HEK293T (cell line): ENCODE measurements around the gene DDX10.

Source experiments
- CTCF ChIA-PET: fragments of 350-600 bp; formaldehyde crosslinking; extraction: SDS; loops from one replicate; lab custom pipeline; 2021; ENCODE audit warnings: antibody characterized with exemption, inconsistent platforms; lab: Yijun Ruan, JAX
- POLR2A ChIA-PET: fragments of 350-600 bp; formaldehyde crosslinking; extraction: SDS; loops from one replicate; lab custom pipeline; 2020; ENCODE audit warnings: antibody characterized with exemption, inconsistent platforms; lab: Yijun Ruan, JAX
- DNase-seq: peaks from one replicate; pipeline ENCODE4 v3.0.0; 2012; ENCODE audit warnings: mixed read lengths; ENCODE audit errors: extremely low spot score
- ARNT ChIP-seq: fragments of 450-650 bp; IDR thresholded peaks from 2 replicates; pipeline ENCODE4 v1.6.1; 2017; ENCODE audit warnings: mild to moderate bottlenecking
- BHLHE40 ChIP-seq: fragments of 450-650 bp; IDR thresholded peaks from 2 replicates; pipeline ENCODE4 v1.6.1; 2016; ENCODE audit warnings: mild to moderate bottlenecking, moderate library complexity, borderline replicate concordance
- CTBP1 ChIP-seq: fragments of 450-650 bp; IDR thresholded peaks from 2 replicates; pipeline ENCODE4 v1.6.1; 2016; ENCODE audit warnings: borderline replicate concordance
- ELF4 ChIP-seq: fragments of 450-650 bp; IDR thresholded peaks from 2 replicates; pipeline ENCODE4 v1.6.1; 2017; ENCODE audit warnings: antibody characterized with exemption
- FOXA1 ChIP-seq: fragments of 450-650 bp; IDR thresholded peaks from 2 replicates; pipeline ENCODE4 v1.6.1; 2016; ENCODE audit warnings: mild to moderate bottlenecking
- FOXK2 ChIP-seq: fragments of 450-650 bp; IDR thresholded peaks from 2 replicates; pipeline ENCODE4 v1.6.1; 2016; ENCODE audit warnings: mild to moderate bottlenecking
- FOXM1 ChIP-seq: fragments of 450-650 bp; IDR thresholded peaks from 2 replicates; pipeline ENCODE4 v1.6.1; 2017; ENCODE audit warnings: mild to moderate bottlenecking, borderline replicate concordance
- HDGF ChIP-seq: fragments of 450-650 bp; IDR thresholded peaks from 2 replicates; pipeline ENCODE4 v1.6.1; 2017; ENCODE audit warnings: antibody characterized with exemption, borderline replicate concordance
- L3MBTL2 ChIP-seq: fragments of 450-650 bp; conservative IDR thresholded peaks from 2 replicates; pipeline ENCODE4 v1.6.1; 2016; ENCODE audit warnings: mild to moderate bottlenecking
- LEF1 ChIP-seq: fragments of 450-650 bp; IDR thresholded peaks from 2 replicates; pipeline ENCODE4 v1.6.1; 2017; ENCODE audit warnings: mild to moderate bottlenecking, borderline replicate concordance
- NFRKB ChIP-seq: fragments of 450-650 bp; IDR thresholded peaks from 2 replicates; pipeline ENCODE4 v1.6.1; 2016; ENCODE audit warnings: mild to moderate bottlenecking, moderate library complexity
- PKNOX1 ChIP-seq: fragments of 450-650 bp; IDR thresholded peaks from 2 replicates; pipeline ENCODE4 v1.6.1; 2016
- SP1 ChIP-seq: fragments of 450-650 bp; IDR thresholded peaks from 2 replicates; pipeline ENCODE4 v1.6.1; 2017
- SUZ12 ChIP-seq: fragments of 450-650 bp; IDR thresholded peaks from 2 replicates; pipeline ENCODE4 v1.6.1; 2016; ENCODE audit warnings: mild to moderate bottlenecking
- TARDBP ChIP-seq: fragments of 450-650 bp; IDR thresholded peaks from 2 replicates; pipeline ENCODE4 v1.6.1; 2016
- ZNF384 ChIP-seq: fragments of 450-650 bp; IDR thresholded peaks from 2 replicates; pipeline ENCODE4 v1.6.1; 2016

Gene DDX10

GRCh38 chr11:108754901-108755625, 90.2 kb downstream of the DDX10 start:
- no peak for DNase-seq
- ChIA-PET POLR2A (no interaction called here), CTCF (interaction anchor here (0.8 kb wide), 1 partner anchor 20 kb away, joined by 3 read pairs; no protein-coding TSS in a partner anchor)
- TF ChIP-seq L3MBTL2 = no peak
- TF ChIP-seq NFRKB = no peak
- no peak for TF ChIP-seq SP1
- TF ChIP-seq BHLHE40 = no peak
- TF ChIP-seq FOXM1 = no peak
- no peak for TF ChIP-seq ELF4
- TF ChIP-seq HDGF = no peak
- no peak for TF ChIP-seq ZNF384
- TF ChIP-seq LEF1 = no peak
- no peak for TF ChIP-seq FOXK2

DNA sequence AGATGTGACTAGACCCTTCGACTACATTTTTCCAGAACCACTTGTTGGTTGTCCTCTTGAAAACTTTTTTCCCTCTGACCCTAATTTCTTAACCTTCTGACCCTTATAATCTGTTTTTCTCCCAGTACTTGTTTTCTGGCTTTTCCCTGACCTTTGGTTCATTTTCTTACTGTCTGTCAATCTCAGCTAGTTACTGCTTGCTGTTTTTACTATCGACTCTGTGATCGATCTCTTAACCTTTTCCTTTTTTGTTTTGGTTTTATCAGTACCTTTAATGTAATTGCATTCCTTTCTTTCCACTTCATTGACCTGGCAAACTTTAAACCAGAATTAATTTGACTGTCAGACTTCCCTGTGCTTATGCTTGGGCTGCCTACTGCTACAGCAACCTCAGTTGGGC, 92.8 kb downstream of the DDX10 start:
- TF ChIP-seq ARNT (no peak), PKNOX1 (peak; percentile 75)
- POLR2A ChIA-PET = no interaction called here
- DNase-seq = no peak
- CTCF ChIA-PET = no interaction called here

- ChIA-PET POLR2A (no interaction called here), CTCF (interaction anchor here (0.5 kb wide), 1 partner anchor 894 kb away, joined by 3 read pairs; no protein-coding TSS in a partner anchor)
- DNase-seq = no peak
- TF ChIP-seq ELF4 = no peak
- TF ChIP-seq HDGF = no peak
- TF ChIP-seq CTBP1 = no peak
- TF ChIP-seq FOXK2 = no peak
- TF ChIP-seq PKNOX1 = no peak
- TF ChIP-seq ARNT = no peak
- no peak for TF ChIP-seq LEF1
- TF ChIP-seq FOXA1 = no peak
Observed at GRCh38 chr11:108758458-108758857, 93.6 kb downstream of the DDX10 start.

- ChIA-PET CTCF (no interaction called here), POLR2A (no interaction called here)
- no peak for TF ChIP-seq TARDBP
- no peak for TF ChIP-seq L3MBTL2
- TF ChIP-seq ARNT = no peak
- no peak for TF ChIP-seq FOXA1
- TF ChIP-seq CTBP1 = no peak
- TF ChIP-seq ZNF384 = no peak
- TF ChIP-seq LEF1 = no peak
- no peak for TF ChIP-seq FOXM1
- TF ChIP-seq FOXK2 = no peak
- TF ChIP-seq SP1 = no peak
- TF ChIP-seq ELF4 = no peak
- no peak for TF ChIP-seq HDGF
- no peak for TF ChIP-seq BHLHE40
- no peak for TF ChIP-seq SUZ12
- TF ChIP-seq NFRKB = no peak
- TF ChIP-seq PKNOX1 = no peak
- no peak for DNase-seq
Observed at GRCh38 chr11:108766596-108767173, 101.8 kb downstream of the DDX10 start.

GRCh38 chr11:108768370-108768769, 103.5 kb downstream of the DDX10 start:
- ChIA-PET CTCF (no interaction called here), POLR2A (no interaction called here)
- TF ChIP-seq BHLHE40 = no peak
- no peak for TF ChIP-seq SUZ12
- no peak for TF ChIP-seq ZNF384
- no peak for TF ChIP-seq L3MBTL2
- TF ChIP-seq LEF1 = no peak
- no peak for TF ChIP-seq ARNT
- no peak for TF ChIP-seq TARDBP
- no peak for TF ChIP-seq CTBP1
- TF ChIP-seq PKNOX1 = no peak
- no peak for TF ChIP-seq FOXA1
- TF ChIP-seq HDGF = no peak
- DNase-seq = no peak

- POLR2A ChIA-PET = no interaction called here
- CTCF ChIA-PET = no interaction called here
- DNase-seq = no peak
- TF ChIP-seq SUZ12 = no peak
- TF ChIP-seq FOXM1 = no peak
- TF ChIP-seq LEF1 = no peak
- TF ChIP-seq ARNT = no peak
- no peak for TF ChIP-seq L3MBTL2
- TF ChIP-seq BHLHE40 = no peak
Observed at GRCh38 chr11:108768964-108769363, 104.1 kb downstream of the DDX10 start.
